DOHH2 (cell line): Measurements from ENCODE around the gene PSMC1.

ENCODE experiments used
- H3F3A ChIP-seq: fragments of 200-600 bp; sonication (generic), shearing (Covaris generic); 2 replicates; pipeline ENCODE4 v1.6.0; 2016; ENCODE audit warnings: antibody characterized with exemption, mild to moderate bottlenecking; ENCODE audit not compliant: control insufficient read depth, insufficient read depth
- H3K27ac ChIP-seq: fragments of 200-600 bp; sonication (generic); 2 replicates; pipeline ENCODE4 v1.5.1; 2014; ENCODE audit warnings: low read depth, mild to moderate bottlenecking, low read length, moderate library complexity
- H3K27me3 ChIP-seq: fragments of 200-600 bp; sonication (generic); 2 replicates; pipeline ENCODE4 v1.6.1; 2014; ENCODE audit warnings: mild to moderate bottlenecking, low read length, mixed read lengths; ENCODE audit not compliant: control insufficient read depth
- H3K36me3 ChIP-seq: fragments of 200-600 bp; sonication (generic); 2 replicates; pipeline ENCODE4 v1.6.1; 2014; ENCODE audit warnings: mild to moderate bottlenecking, low read length, moderate library complexity, mixed read lengths; ENCODE audit not compliant: control insufficient read depth
- H3K4me1 ChIP-seq: fragments of 200-600 bp; sonication (generic); 2 replicates; pipeline ENCODE4 v1.6.1; 2014; ENCODE audit warnings: mild to moderate bottlenecking, low read length, mixed read lengths; ENCODE audit not compliant: control insufficient read depth
- H3K4me2 ChIP-seq: fragments of 200-600 bp; sonication (generic); 2 replicates; pipeline ENCODE4 v1.6.0; 2014; ENCODE audit warnings: mild to moderate bottlenecking, low read length, moderate library complexity
- H3K4me3 ChIP-seq: fragments of 200-600 bp; sonication (generic); 2 replicates; pipeline ENCODE4 v1.5.1; 2014; ENCODE audit warnings: mild to moderate bottlenecking, low read length, mixed read lengths
- H3K79me2 ChIP-seq: fragments of 200-600 bp; sonication (generic); 2 replicates; pipeline ENCODE4 v1.6.1; 2014; ENCODE audit warnings: mild to moderate bottlenecking, low read length, mixed read lengths; ENCODE audit not compliant: control insufficient read depth
- H3K9me2 ChIP-seq: fragments of 200-600 bp; sonication (generic); replicated peaks from 2 replicates; pipeline ENCODE4 v1.6.1; 2014; ENCODE audit warnings: mild to moderate bottlenecking, low read length, mixed read lengths; ENCODE audit not compliant: control insufficient read depth
- H3K9me3 ChIP-seq: fragments of 200-600 bp; sonication (generic); 2 replicates; pipeline ENCODE4 v1.6.1; 2014; ENCODE audit warnings: antibody characterized with exemption, low read length, mixed read lengths; ENCODE audit not compliant: control insufficient read depth, insufficient read depth
- H4K20me1 ChIP-seq: fragments of 200-600 bp; sonication (generic); 2 replicates; pipeline ENCODE4 v1.6.0; 2014; ENCODE audit warnings: low read depth, mild to moderate bottlenecking, antibody characterized with exemption, low read length, moderate library complexity; ENCODE audit not compliant: control insufficient read depth, insufficient read depth
- CTCF ChIP-seq: fragments of 200-600 bp; sonication (generic); IDR thresholded peaks from one replicate; pipeline ENCODE4 v1.5.1; 2014; ENCODE audit warnings: antibody characterized with exemption, mild to moderate bottlenecking, low read depth, low read length; ENCODE audit not compliant: poor library complexity, severe bottlenecking
- EZH2phosphoT487 ChIP-seq: fragments of 200-600 bp; sonication (generic); IDR thresholded peaks from 2 replicates; pipeline ENCODE4 v1.6.1; 2017; ENCODE audit warnings: borderline replicate concordance, mild to moderate bottlenecking, antibody characterized with exemption, low read length, moderate library complexity, mixed read lengths

The PSMC1 gene

GRCh38 chr14:90303473-90303872, 47.1 kb downstream of the PSMC1 start:
- Histone ChIP-seq H4K20me1 (no peaks in the 10 kb centered on the region), H3K4me2 (no peak overlapping the region), H3F3A (no peaks in the 10 kb centered on the region; the same call in 1 of the 2 replicates), H3K9me2 (no peaks in the 10 kb centered on the region), H3K36me3 (peaks cover 45% of the 10 kb centered on the region), H3K4me1 (no peaks in the 10 kb centered on the region), H3K79me2 (no peaks in the 10 kb centered on the region), H3K9me3 (no peaks in the 10 kb centered on the region), H3K4me3 (no peak overlapping the region), H3K27me3 (no peaks in the 10 kb centered on the region), H3K27ac (no peak overlapping the region)
- TF ChIP-seq EZH2phosphoT487 (no peak), CTCF (no peak)

GRCh38 chr14:90304502-90304901, 48.1 kb downstream of the PSMC1 start:
- H3K79me2 ChIP-seq, result no peaks in the 10 kb centered on the region
- H3K36me3 ChIP-seq, result peaks cover 48% of the 10 kb centered on the region
- no peaks in the 10 kb centered on the region for H3K27me3 ChIP-seq
- H3K4me3 ChIP-seq, result no peak overlapping the region
- H3K27ac ChIP-seq, result no peak overlapping the region
- H3K4me2 ChIP-seq, result no peak overlapping the region
- no peaks in the 10 kb centered on the region for H3K9me3 ChIP-seq
- H3K4me1 ChIP-seq, result no peaks in the 10 kb centered on the region
- H4K20me1 ChIP-seq, result no peaks in the 10 kb centered on the region
- no peaks in the 10 kb centered on the region; the same call in 1 of the 2 replicates for H3F3A ChIP-seq
- no peaks in the 10 kb centered on the region for H3K9me2 ChIP-seq
- TF ChIP-seq EZH2phosphoT487, result no peak
- TF ChIP-seq CTCF, result no peak

GRCh38 chr14:90305176-90305601, 48.8 kb downstream of the PSMC1 start:
- no peaks in the 10 kb centered on the region; the same call in 1 of the 2 replicates for H3F3A ChIP-seq
- no peaks in the 10 kb centered on the region for H3K27me3 ChIP-seq
- no peak overlapping the region for H3K27ac ChIP-seq
- no peaks in the 10 kb centered on the region for H3K79me2 ChIP-seq
- H3K9me3 ChIP-seq, result no peaks in the 10 kb centered on the region
- no peak overlapping the region for H3K4me3 ChIP-seq
- TF ChIP-seq EZH2phosphoT487 (no peak), CTCF (no peak)
- H4K20me1 ChIP-seq, result no peaks in the 10 kb centered on the region
- no peaks in the 10 kb centered on the region for H3K9me2 ChIP-seq
- H3K4me1 ChIP-seq, result no peaks in the 10 kb centered on the region
- H3K36me3 ChIP-seq, result peaks cover 55% of the 10 kb centered on the region
- H3K4me2 ChIP-seq, result no peak overlapping the region

- H3F3A ChIP-seq, result no peaks in the 10 kb centered on the region
- H3K79me2 ChIP-seq, result no peaks in the 10 kb centered on the region
- no peak overlapping the region for H3K4me3 ChIP-seq
- TF ChIP-seq EZH2phosphoT487 (no peak), CTCF (no peak)
- no peaks in the 10 kb centered on the region for H3K9me2 ChIP-seq
- H3K9me3 ChIP-seq, result no peaks in the 10 kb centered on the region
- H3K27me3 ChIP-seq, result no peaks in the 10 kb centered on the region
- H3K4me1 ChIP-seq, result no peaks in the 10 kb centered on the region
- no peak overlapping the region for H3K4me2 ChIP-seq
- no peak overlapping the region for H3K27ac ChIP-seq
- no peaks in the 10 kb centered on the region for H4K20me1 ChIP-seq
- H3K36me3 ChIP-seq, result peaks cover 58% of the 10 kb centered on the region
Observed at GRCh38 chr14:90308561-90308960, 52.2 kb downstream of the PSMC1 start.
